Stimulated activated CD8-positive, alpha-beta memory T cell treated with anti-CD3 and anti-CD28 coated beads, Interleukin-4, amount 100 ng/mL, for 48 hours (primary cell): ENCODE measurements around the gene ATAD3A.
"Not testable (repeated sequence)": the region's sequence is repeated elsewhere in the genome, so short reads cannot be mapped to it uniquely, and the experiment has no call there.

ENCODE experiments used
- DNase-seq: peaks from one replicate; pipeline ENCODE4 v3.0.0-alpha.2; 2020

Gene ATAD3A

GRCh38 chr1:1511533-1512285 is at the start of gene ATAD3A:
Gene ATAD3A, plus strand, starts transcription at chr1:1512162. Its CDS starts 107 bp downstream, at chr1:1512269.
- DNase-seq: peak; percentile 98

DNA sequence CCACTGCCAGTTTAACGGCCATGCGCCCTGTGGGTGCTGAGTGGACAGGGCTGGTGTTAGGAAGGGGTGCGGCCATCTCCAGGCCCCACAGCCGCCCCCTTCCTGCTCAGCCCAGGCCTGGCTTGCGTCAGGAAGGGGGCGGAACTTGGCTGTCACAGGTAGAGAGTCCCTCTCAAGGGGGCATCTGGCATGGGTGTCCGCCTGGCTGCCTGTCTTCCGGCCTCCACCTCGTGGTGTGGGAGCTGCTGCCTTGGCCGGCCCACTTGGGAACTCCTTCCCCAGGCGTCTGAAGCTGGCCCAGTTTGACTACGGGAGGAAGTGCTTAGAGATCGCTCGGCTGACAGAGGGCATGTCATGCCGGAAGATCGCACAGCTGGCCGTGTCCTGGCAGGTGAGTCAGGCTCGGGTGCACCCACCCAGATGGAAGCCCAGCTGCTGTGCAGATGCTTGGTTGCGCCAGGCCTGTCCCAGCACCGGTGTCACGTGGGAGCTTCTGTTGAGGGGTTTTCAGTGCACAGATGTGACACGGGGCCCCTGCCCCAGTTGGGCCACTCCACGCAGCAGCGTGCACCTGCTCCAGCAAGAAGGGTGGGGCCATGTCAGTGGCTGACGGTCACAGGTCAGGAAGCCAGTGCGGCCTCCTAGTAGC is 49.5 kb upstream of the ATAD3A start:
- DNase-seq: no peak

- DNase-seq: no peak
These were observed 48.6 kb upstream of the ATAD3A start for GRCh38 chr1:1463312-1463711.

DNA sequence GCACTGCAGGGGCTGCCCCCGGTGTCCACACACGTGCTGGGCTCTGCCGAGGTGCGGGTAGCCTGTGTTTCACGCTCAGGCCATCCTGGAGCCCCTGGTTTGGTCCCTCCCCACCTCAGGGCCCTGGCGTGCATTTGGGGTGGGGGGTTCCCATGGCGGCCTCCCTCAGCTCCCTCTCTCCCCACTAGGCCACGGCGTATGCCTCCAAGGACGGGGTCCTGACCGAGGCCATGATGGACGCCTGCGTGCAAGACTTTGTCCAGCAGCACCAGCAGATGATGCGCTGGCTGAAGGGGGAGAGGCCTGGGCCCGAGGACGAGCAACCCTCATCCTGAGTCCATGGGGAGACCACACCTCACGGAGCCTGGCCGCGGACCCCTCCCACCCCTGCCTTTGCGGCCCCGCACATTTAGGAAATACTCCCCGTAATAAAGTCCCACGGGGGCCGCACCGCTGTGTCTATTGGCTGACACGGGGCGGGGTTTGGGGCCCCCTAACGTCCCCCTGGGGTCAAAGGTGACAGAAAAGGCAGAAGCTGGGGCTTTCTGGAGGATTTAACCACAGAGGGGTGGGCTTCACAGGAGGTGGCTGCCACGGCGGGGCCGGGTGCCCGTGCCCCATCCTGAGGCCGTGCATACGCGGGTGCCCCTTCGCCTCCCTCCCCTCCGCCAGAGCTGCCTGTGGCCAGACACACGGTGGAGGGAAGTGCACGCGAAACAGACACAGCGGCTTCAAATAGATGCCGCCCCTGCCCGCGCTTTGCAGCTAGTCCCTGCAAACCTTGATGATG is 43.6 kb upstream of the ATAD3A start:
- not testable (repeated sequence) for DNase-seq

- peak; percentile 44 for DNase-seq
These were observed 41.2 kb upstream of the ATAD3A start for GRCh38 chr1:1470626-1471388.

- peak; percentile 98 for DNase-seq
These were observed 40.4 kb upstream of the ATAD3A start, which contains the start of gene ATAD3B for GRCh38 chr1:1471389-1472052. Gene ATAD3B, plus strand, starts transcription at chr1:1471765. Its CDS starts 120 bp downstream, at chr1:1471885.

- not testable (repeated sequence) for DNase-seq
These were observed 39.7 kb upstream of the ATAD3A start for GRCh38 chr1:1472053-1472876.

DNA sequence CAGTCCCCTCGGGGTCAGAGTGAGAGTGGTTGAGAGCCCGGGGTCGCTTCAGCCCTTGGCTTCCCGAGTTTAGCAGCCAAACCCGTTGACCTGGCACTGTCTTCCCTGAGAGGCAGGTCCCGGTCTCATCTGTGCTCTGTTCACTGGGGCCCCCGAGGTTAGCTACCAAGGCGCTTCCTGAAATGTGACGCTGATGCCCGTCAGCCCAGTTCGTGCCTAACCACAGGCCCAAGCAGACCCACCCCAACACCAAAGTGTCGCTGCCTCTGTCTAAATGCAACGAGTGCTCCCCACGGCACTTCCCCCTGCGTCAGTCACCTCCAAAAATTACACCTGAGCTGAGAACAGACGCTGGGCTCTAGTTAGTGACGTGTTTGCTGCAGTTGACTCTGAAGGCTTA is 36.0 kb upstream of the ATAD3A start:
- DNase-seq: not testable (repeated sequence)

DNA sequence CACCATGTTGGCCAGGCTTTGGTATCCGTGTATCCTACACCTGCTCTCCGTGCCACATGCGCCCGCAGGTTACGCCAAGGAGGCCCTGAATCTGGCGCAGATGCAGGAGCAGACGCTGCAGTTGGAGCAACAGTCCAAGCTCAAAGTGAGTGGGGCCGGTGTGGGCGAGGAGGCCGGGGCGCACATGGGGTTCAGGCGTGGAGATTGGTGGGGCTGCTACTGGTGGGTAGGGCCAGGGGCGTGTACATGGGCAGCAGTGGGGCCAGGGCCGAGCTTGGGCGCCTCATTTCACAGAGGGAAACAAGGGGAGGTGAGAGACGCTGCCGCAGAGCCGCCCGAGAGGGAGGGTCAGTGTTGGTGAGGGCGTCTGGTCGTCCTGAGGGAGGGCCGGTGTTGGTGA is 34.8 kb upstream of the ATAD3A start:
- no peak for DNase-seq

DNA sequence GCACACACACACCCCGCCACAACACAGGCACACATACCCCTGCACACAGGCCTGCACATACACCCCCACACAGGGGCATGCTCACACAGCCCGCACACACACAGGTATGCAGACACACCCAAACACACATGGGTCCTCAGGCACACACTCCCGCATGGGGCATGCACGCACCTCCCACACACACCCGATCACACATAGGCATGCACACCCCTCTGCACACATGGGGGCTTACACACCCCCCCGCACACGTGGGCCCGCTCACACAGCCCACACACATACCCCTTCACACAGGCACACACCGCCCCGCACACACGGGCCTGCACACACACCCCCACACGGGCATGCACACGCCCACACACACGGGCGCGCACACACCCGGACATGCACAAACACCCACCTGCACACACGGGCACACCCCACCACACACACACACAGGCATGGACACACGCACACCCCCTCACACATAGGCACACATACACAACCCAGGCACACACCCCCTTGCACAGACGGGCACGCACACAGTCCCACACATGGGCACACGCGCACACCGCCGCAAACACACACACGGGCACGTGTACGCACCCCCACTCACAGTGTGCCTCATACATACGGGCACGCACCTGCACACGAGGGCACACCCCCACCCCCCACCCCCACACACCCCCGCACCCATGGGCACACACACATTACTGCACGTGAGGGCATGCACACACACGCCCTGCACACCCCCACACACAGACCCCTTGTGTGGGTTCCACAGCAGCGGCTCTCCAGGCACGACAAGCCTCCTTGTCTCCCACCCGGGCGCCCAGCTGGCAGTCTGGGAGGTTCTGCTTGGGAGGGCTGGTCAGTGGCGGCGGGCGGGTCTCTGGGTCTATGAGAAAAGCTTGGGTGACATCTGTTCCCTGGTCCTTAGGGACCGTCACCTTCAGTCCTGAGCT is 32.1 kb upstream of the ATAD3A start:
- no peak for DNase-seq

DNA sequence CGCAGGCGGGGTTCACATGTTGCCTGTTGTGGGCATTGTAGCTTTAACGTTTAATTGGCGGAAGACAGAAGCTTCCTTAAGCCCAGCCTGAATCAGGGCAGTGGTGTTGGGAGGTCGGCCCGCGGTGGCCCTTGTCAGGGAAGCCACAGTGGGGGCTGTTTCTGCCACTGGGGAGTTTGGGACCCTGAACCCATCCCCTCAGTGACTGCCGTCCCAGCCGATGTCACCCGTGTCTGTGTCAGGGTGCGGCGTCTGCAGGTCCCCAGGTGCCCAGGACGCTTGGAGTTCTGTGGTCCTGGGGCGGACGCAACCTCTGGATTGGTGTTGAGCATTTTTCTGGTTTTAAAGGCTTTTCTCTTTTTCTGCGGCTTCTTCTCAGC is 31.5 kb upstream of the ATAD3A start:
- DNase-seq: not testable (repeated sequence)

DNA sequence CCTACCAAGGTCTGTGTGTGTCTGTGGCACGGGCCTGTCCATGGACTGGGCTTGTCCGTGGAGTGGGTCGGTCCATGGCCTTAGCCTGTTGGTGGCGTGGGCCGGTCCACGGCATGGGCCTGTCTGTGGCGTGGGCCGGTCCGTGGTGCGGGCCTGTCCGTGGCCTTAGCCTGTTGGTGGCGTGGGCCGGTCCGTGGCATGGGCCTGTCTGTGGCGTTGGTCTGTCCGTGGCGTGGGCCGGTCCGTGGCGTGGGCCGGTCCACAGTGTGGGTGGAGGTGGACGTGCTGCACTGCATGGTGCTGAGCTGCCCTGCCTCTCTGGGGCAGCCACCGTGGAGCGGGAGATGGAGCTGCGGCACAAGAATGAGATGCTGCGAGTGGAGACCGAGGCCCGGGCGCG is 30.2 kb upstream of the ATAD3A start:
- DNase-seq: not testable (repeated sequence)

- DNase-seq: no peak
These were observed 29.1 kb upstream of the ATAD3A start for GRCh38 chr1:1482856-1483255.

- DNase-seq: no peak
These were observed 28.2 kb upstream of the ATAD3A start for GRCh38 chr1:1483714-1484113.

GRCh38 chr1:1484976-1485750 is 26.8 kb upstream of the ATAD3A start:
- DNase-seq: not testable (repeated sequence)

DNA sequence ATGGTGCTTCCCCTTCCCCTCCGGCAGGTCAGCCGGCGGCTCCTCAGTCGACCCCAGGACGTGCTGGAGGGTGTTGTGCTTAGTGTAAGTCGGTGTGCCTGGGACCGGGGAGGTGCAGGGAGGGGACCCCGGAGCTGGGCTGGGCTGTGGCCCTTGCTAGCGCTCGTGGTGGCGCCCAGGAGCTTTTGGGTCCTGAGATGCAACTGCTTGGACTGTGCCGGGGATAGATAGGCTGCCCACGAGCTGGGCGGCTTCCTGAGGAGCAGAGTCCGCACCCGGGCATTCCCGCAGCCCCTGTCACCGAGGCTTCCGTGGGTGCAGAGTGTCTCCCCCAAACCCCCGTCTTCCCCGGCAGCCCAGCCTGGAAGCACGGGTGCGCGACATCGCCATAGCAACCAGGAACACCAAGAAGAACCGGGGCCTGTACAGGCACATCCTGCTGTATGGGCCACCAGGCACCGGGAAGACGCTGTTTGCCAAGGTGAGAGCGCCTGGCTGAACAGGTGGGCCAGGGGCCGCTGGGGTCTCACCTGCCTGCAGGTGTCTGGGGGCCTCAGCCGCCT is 26.1 kb upstream of the ATAD3A start:
- not testable (repeated sequence) for DNase-seq

- DNase-seq: no peak
These were observed 24.3 kb upstream of the ATAD3A start for GRCh38 chr1:1487701-1488100.

DNA sequence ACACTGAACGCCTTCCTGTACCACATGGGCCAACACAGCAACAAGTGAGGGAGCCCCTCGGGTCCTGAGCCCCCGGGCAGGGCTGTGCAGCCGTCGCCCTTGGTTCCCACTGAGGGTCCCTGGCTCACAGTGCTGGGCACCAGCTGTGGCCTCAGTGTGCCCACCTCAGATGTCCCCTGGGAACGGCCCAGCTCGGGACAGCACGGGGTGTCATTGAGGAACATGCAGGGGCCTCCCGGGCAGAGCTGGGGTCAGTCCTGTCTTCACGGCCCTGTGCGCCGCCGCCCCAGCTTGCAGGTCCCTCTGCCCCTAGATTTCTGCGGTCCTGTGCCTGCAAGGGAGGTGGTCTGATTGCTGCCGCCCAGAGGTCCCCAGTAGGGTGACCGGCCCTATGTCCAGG is 22.7 kb upstream of the ATAD3A start:
- no peak for DNase-seq

DNA sequence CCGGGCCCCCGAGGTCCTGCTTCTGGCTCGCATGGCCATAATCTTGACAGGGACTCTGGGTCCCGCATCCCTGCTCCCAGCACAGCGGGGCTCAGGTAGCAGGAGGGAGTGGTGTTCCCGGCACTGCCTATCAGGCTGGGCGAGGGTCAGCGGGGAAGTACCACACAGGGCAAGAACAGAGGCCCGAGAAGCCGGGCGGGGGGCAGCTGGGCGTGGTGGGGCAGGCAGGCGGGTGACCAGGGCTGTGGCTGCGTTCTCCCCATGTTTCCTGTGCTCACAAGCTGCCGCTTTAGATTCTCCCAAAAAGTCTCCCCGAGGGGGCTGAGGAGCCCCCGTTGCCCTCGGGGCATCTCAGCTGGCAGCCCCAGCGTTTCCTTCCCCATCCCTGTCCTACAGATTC is 22.1 kb upstream of the ATAD3A start:
- no peak for DNase-seq
